CD4-positive, alpha-beta memory T cell (primary cell): Measurements from ENCODE around the gene ZNF70. TPM values are rescaled to one million over a fixed set of nuclear protein-coding genes. Genes with fewer than 3 reads are reported as not detected.
A peak's percentile ranks its signal among the peaks of the same experiment; 100 is the strongest.

ENCODE experiments used
- CTCF ChIA-PET: fragments of 350-600 bp; sonication (Branson Sonifier 250); formaldehyde crosslinking; loops from one replicate; lab custom pipeline; 2021; ENCODE audit warnings: inconsistent platforms; ENCODE audit not compliant: partially characterized antibody; lab: Charles Lee
- POLR2A ChIA-PET: fragments of 350-600 bp; sonication (Branson Sonifier 250); formaldehyde crosslinking; loops from one replicate; lab custom pipeline; 2021; ENCODE audit not compliant: partially characterized antibody; lab: Charles Lee
- DNase-seq, 5 donors: peaks; one replicate each; pipeline versions ENCODE4 v3.0.0 to v3.0.0-alpha.2; 2020 to 2022; ENCODE audit warnings: mixed read lengths in 1 of 5
- H3K27ac ChIP-seq: one replicate; pipeline ENCODE4 v1.7.0; 2013; ENCODE audit warnings: low read depth, low read length
- H3K27me3 ChIP-seq: 2 replicates; pipeline ENCODE4 v1.7.0; 2013; ENCODE audit warnings: mild to moderate bottlenecking, low read length, moderate library complexity; ENCODE audit not compliant: insufficient read depth
- H3K36me3 ChIP-seq: 2 replicates; pipeline ENCODE4 v1.7.0; 2013; ENCODE audit warnings: mild to moderate bottlenecking, low read length, moderate library complexity; ENCODE audit not compliant: insufficient read depth
- H3K4me1 ChIP-seq: 2 replicates; pipeline ENCODE4 v1.7.0; 2013; ENCODE audit warnings: mild to moderate bottlenecking, low read length, moderate library complexity; ENCODE audit not compliant: insufficient read depth
- H3K4me3 ChIP-seq, 2 donors: one replicate each; pipeline ENCODE4 v1.7.0; 2013; ENCODE audit warnings: low read length in 2 of 2, mild to moderate bottlenecking in 1 of 2
- H3K9me3 ChIP-seq, 2 donors: one replicate each; pipeline ENCODE4 v1.7.0; 2013; ENCODE audit warnings: low read length in 2 of 2, control low read depth in 1 of 2; ENCODE audit not compliant: control insufficient read depth in 1 of 2
- H3K27ac Mint-ChIP-seq, 7 donors: one replicate each; pipeline ENCODE4 v1.8.0; 2020 to 2021; ENCODE audit warnings: mixed read lengths in 7 of 7, mild to moderate bottlenecking in 6 of 7, inconsistent platforms in 3 of 7, moderate library complexity in 3 of 7
- H3K27me3 Mint-ChIP-seq, 2 donors: one replicate each; pipeline ENCODE4 v1.8.0; 2020 to 2021; ENCODE audit warnings: mixed read lengths in 2 of 2
- H3K36me3 Mint-ChIP-seq, 2 donors: one replicate each; pipeline ENCODE4 v1.8.0; 2020 to 2021; ENCODE audit warnings: mixed read lengths in 2 of 2, inconsistent platforms in 1 of 2, mild to moderate bottlenecking in 1 of 2
- H3K4me1 Mint-ChIP-seq, 4 donors: one replicate each; pipeline ENCODE4 v1.8.0; 2020 to 2021; ENCODE audit warnings: mixed read lengths in 4 of 4, mild to moderate bottlenecking in 1 of 4
- H3K4me3 Mint-ChIP-seq, 8 donors: one replicate each; pipeline ENCODE4 v1.8.0; 2020 to 2021; ENCODE audit warnings: mixed read lengths in 8 of 8, mild to moderate bottlenecking in 7 of 8, moderate library complexity in 6 of 8, inconsistent platforms in 3 of 8
- H3K9me3 Mint-ChIP-seq, 8 donors: one replicate each; pipeline ENCODE4 v1.8.0; 2020 to 2021; ENCODE audit warnings: mixed read lengths in 8 of 8, mild to moderate bottlenecking in 5 of 8, inconsistent platforms in 3 of 8, moderate library complexity in 1 of 8
- intact Hi-C: fragments of 100-400 bp; cut with micrococcal nuclease; formaldehyde crosslinking; loops from one replicate; pipeline ENCODE4 v1.15.1; 2023
- polyA plus RNA-seq, 2 donors: library from polyadenylated mRNA; unstranded; fragments of 300-500 nt; fragmentation: Illumina TruSeq; gene quantifications; one replicate each; pipeline ENCODE4 v1.2.3, GENCODE V29; 2021
- total RNA-seq, 2 experiments: library from RNA; stranded (reverse); gene quantifications; one replicate each; pipeline ENCODE4 v1.2.3, GENCODE V29; 2021

Gene ZNF70
- 1 to 10 TPM; 6.4 to 7.4 TPM for total RNA-seq
- under 1 TPM in 1 of 2 donors, not detected in 1; 0.37 TPM for polyA plus RNA-seq

DNA sequence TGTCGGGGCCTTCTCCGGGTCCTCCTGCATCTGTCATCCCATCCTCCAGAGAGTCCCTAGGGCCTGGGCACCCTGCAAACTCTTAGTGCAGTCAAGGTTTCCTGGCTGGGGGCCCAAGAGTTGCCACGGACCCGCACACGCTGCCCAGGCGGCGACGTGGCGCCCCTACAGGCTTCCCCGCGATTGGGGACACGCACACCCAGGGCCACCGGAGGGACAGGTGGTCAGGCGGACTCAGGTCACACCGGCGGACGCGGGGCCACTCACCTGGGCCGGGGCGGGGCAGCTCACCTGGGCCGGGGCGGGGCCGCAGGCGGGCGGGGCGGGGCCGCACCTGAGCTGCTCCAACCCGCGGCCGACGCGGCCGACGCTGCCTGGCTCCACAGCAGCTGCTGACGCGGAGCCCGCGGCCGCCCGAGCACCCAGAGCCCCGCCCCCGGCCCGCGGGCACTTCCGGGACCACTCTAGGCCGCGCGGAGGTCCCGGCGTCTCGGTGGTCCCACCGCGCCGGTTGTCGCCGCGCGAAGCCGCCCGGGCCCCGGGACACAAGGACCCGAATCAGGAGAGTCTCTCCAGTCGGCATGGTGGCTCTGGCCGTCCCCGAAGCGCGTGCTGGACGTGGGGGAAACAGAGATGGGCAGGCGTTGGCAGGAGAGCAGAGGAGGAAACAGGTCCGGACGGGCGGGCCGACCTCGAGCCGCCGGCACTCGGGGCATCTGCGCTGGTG, at the start of gene ZNF70:
ZNF70 (minus strand) TSS at position 399 of the 727 bp plus-strand sequence. CDS start 5,972 bp downstream, outside the sequence.
- peaks cover 7 to 21% (median 12%) of the 10 kb centered on the region in 4 donors for H3K4me1 Mint-ChIP-seq
- Histone ChIP-seq H3K36me3 (no peaks in the 10 kb centered on the region), H3K4me1 (peaks cover 13% of the 10 kb centered on the region), H3K27ac (peak within 1 kb of the TSS; percentile 67), H3K4me3 (peak within 1 kb of the TSS; percentile 73 to 82), H3K9me3 (no peaks in the 10 kb centered on the region), H3K27me3 (no peaks in the 10 kb centered on the region)
- H3K9me3 Mint-ChIP-seq = no peaks in the 10 kb centered on the region
- peaks cover 3 to 8% of the 10 kb centered on the region in 2 donors for H3K36me3 Mint-ChIP-seq
- intact Hi-C loops = loop anchor here (1.0 to 5.0 kb wide), 5 partner anchors 16 to 55 kb away; partner anchors contain the start of genes CHCHD10 and MMP11
- peak; percentile 83 to 88 (median 86) for DNase-seq
- peak within 1 kb of the TSS; percentile 76 to 85 (median 80) for H3K4me3 Mint-ChIP-seq
- ChIA-PET CTCF (interaction anchor here (0.6 to 1.1 kb wide), 2 partner anchors 32 to 107 kb away, joined by 3 to 4 read pairs; no protein-coding TSS in a partner anchor), POLR2A (interaction anchor here (0.6 to 3.0 kb wide), 11 partner anchors 9 to 163 kb away, joined by 3 to 18 read pairs (median 9); partner anchors contain the start of genes C22orf15, CHCHD10, MIF and SLC2A11)
- no peaks in the 10 kb centered on the region for H3K27me3 Mint-ChIP-seq
- peak within 1 kb of the TSS; percentile 69 to 87 (median 78) for H3K27ac Mint-ChIP-seq

- H3K36me3 ChIP-seq = peaks cover 44% of the 10 kb centered on the region
Observed at GRCh38 chr22:23796461-23796860, 45.5 kb upstream of the ZNF70 start.

DNA sequence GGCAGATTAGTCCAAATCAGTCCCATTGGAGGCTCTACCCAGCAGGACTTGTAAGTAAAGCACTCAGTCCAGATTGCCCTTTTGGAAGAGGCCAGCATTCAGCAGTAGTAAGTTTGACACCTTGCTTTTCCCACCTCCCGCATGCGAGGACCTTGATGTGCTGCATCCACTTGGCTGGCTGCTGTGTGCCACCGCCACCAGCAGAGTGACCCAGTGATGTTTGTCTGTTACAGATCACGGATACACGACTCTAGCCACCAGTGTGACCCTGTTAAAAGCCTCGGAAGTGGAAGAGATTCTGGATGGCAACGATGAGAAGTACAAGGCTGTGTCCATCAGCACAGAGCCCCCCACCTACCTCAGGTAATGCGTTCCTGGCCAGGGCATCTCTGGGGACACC, 42.4 kb upstream of the ZNF70 start:
- ChIA-PET POLR2A (no interaction called here), CTCF (no interaction called here)
- intact Hi-C loops = no loop called here
- peaks cover 19 to 52% of the 10 kb centered on the region in 2 donors for H3K36me3 Mint-ChIP-seq
- H3K4me3 ChIP-seq = no peak overlapping the region
- H3K4me3 Mint-ChIP-seq = no peak overlapping the region
- H3K4me1 ChIP-seq = peaks cover 19% of the 10 kb centered on the region
- H3K9me3 Mint-ChIP-seq = no peaks in the 10 kb centered on the region
- no peak for DNase-seq
- H3K9me3 ChIP-seq = no peaks in the 10 kb centered on the region
- no peak overlapping the region for H3K27ac ChIP-seq
- H3K4me1 Mint-ChIP-seq = peaks cover 13 to 30% (median 18%) of the 10 kb centered on the region in 4 donors
- H3K27me3 ChIP-seq = no peaks in the 10 kb centered on the region
- no peaks in the 10 kb centered on the region for H3K27me3 Mint-ChIP-seq
- peaks cover 28% of the 10 kb centered on the region for H3K36me3 ChIP-seq
- H3K27ac Mint-ChIP-seq = peak overlapping the region in 2 of 7 donors; percentile 43 to 48

More at GRCh38 chr22:23796461-23796860, 45.5 kb upstream of the ZNF70 start:
- Mint-ChIP-seq H3K4me3 (no peak overlapping the region), H3K36me3 (peaks cover 33 to 64% of the 10 kb centered on the region in 2 donors), H3K27ac (no peak overlapping the region), H3K9me3 (no peaks in the 10 kb centered on the region), H3K4me1 (peaks cover 4 to 11% (median 8%) of the 10 kb centered on the region in 4 donors), H3K27me3 (no peaks in the 10 kb centered on the region)
- no peaks in the 10 kb centered on the region for H3K4me1 ChIP-seq
- ChIA-PET CTCF (no interaction called here), POLR2A (no interaction called here)
- H3K27me3 ChIP-seq = no peaks in the 10 kb centered on the region
- DNase-seq = no peak
- no peak overlapping the region for H3K27ac ChIP-seq
- intact Hi-C loops = no loop called here
- no peak overlapping the region for H3K4me3 ChIP-seq
- no peaks in the 10 kb centered on the region for H3K9me3 ChIP-seq

DNA sequence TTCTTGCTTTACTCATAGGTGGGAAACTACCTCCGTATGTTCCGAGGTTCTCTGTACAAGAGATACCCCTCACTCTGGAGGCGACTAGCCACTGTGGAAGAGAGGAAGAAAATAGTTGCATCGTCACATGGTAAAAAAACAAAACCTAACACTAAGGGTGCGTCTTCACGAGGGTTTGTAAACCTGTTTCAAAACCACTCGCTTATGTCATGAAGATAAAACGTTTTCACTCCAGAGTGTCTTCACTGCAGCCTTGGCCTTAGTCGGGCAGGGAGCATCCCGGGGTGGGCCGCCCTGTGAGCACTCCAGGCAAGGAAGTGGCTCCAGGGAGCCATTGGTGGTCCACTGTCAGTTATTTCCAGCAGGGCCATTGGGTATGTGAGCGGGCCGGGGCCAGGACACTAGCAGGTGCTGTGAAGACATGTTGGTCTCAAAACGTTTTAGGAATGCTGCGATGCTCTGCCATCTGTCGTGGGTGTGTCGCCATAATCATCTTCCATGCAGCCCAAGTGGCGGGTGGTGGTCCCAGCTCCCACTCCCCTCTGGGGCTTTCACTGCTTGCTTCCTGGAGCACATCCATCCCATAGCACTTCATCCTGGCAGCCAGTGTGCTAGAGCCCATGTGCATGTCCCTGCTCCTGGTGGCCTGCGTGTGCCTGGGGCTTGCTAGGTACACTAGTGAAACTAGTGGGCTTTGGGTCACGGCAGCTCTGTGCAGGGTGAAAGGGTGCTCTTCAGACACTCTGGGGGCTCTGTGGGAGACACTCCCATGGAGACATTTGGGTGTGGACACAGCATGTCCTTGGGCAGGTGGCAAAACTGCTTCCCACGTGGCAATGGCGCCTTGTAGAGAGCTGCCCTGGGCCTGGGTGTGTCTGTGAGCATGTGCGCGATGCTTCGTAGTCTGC, 41.1 kb upstream of the ZNF70 start:
- H3K36me3 ChIP-seq = peaks cover 28% of the 10 kb centered on the region
- ChIA-PET POLR2A (no interaction called here), CTCF (no interaction called here)
- Mint-ChIP-seq H3K27me3 (no peaks in the 10 kb centered on the region), H3K9me3 (no peaks in the 10 kb centered on the region), H3K4me1 (peaks cover 18 to 40% (median 26%) of the 10 kb centered on the region in 4 donors), H3K27ac (peak overlapping the region in 3 of 7 donors; percentile 7 to 57 (median 27)), H3K36me3 (peaks cover 14 to 52% of the 10 kb centered on the region in 2 donors), H3K4me3 (no peak overlapping the region)
- H3K27ac ChIP-seq = no peak overlapping the region
- H3K4me3 ChIP-seq = no peak overlapping the region
- intact Hi-C loops = no loop called here
- DNase-seq = no peak
- no peaks in the 10 kb centered on the region for H3K9me3 ChIP-seq
- peaks cover 27% of the 10 kb centered on the region for H3K4me1 ChIP-seq
- H3K27me3 ChIP-seq = no peaks in the 10 kb centered on the region

DNA sequence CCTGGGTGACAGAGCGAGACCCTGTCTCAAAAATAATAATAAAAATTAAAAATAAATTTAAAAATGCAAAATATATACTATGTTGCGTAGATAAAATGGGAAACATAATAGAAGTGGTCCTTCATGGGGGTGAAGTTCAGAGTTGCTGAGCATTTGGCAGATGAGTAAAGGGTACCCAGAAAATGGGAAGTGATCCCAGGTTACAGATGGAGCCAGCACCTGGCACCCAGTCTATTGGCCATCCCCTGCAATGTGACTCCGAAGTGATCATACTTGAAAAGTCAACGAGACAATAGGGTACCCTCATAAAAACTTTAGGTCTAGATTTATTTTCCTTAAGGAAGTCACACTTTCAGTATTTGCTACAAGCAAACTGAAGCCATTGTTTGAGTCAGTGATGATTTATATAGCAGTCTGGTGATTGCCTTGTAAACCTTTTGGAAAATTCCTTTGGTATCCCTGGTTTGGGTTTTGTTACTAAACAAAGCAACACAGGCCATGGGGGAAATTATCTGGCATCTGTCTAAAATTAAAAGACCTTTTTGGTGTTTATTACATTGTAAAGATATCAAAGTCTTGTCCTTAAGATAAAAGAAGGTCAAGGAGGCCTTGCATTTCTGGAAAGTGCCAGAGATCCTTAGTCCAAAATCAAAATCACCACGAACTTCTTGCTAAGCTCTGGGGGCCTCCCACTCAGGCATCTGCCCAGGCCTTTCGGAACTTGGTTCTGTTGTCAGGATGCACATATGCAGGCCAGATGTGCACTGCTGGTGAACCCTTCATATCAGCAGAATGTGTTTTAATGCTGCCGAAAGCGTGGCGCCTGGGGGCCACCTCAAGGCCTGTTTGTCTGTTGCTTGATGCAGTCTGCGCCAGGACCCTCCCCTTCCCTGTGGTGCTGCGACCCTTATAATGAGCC, 40.2 kb upstream of the ZNF70 start:
- Mint-ChIP-seq H3K27me3 (no peaks in the 10 kb centered on the region), H3K4me3 (no peak overlapping the region), H3K27ac (no peak overlapping the region), H3K36me3 (peaks cover 14 to 45% of the 10 kb centered on the region in 2 donors), H3K9me3 (no peaks in the 10 kb centered on the region), H3K4me1 (peaks cover 19 to 47% (median 33%) of the 10 kb centered on the region in 4 donors)
- H3K36me3 ChIP-seq = peaks cover 21% of the 10 kb centered on the region
- H3K27ac ChIP-seq = no peak overlapping the region
- H3K27me3 ChIP-seq = no peaks in the 10 kb centered on the region
- DNase-seq = no peak
- peaks cover 34% of the 10 kb centered on the region for H3K4me1 ChIP-seq
- intact Hi-C loops = no loop called here
- CTCF ChIA-PET = no interaction called here
- no peak overlapping the region for H3K4me3 ChIP-seq
- POLR2A ChIA-PET = no interaction called here
- no peaks in the 10 kb centered on the region for H3K9me3 ChIP-seq

- peaks cover 34% of the 10 kb centered on the region for H3K4me1 ChIP-seq
- no peak overlapping the region for H3K27ac Mint-ChIP-seq
- no peaks in the 10 kb centered on the region for H3K27me3 Mint-ChIP-seq
- H3K4me3 ChIP-seq = no peak overlapping the region
- H3K36me3 ChIP-seq = peaks cover 20% of the 10 kb centered on the region
- CTCF ChIA-PET = interaction anchor here (1.0 to 1.7 kb wide), 2 partner anchors 12 to 19 kb away, joined by 3 to 5 read pairs; no protein-coding TSS in a partner anchor
- POLR2A ChIA-PET = interaction anchor here (0.6 to 0.9 kb wide), 3 partner anchors 10 to 94 kb away, joined by 3 to 4 read pairs (median 3); no protein-coding TSS in a partner anchor
- no peaks in the 10 kb centered on the region for H3K27me3 ChIP-seq
- H3K4me3 Mint-ChIP-seq = peak overlapping the region in 2 of 8 donors; percentile 40 to 57
- H3K9me3 Mint-ChIP-seq = no peaks in the 10 kb centered on the region
- peaks cover 19 to 48% (median 34%) of the 10 kb centered on the region in 4 donors for H3K4me1 Mint-ChIP-seq
- peaks cover 14 to 34% of the 10 kb centered on the region in 2 donors for H3K36me3 Mint-ChIP-seq
- no peaks in the 10 kb centered on the region for H3K9me3 ChIP-seq
- no peak overlapping the region for H3K27ac ChIP-seq
- intact Hi-C loops = loop anchor here (5.0 kb wide), 1 partner anchor 72 kb away; no protein-coding TSS in a partner anchor
- no peak for DNase-seq
Observed at GRCh38 chr22:23789638-23790037, 38.7 kb upstream of the ZNF70 start.
